HT-29 (cell line): ENCODE data around the gene KIFC3. TPM values are rescaled to one million over a fixed set of nuclear protein-coding genes. Genes with fewer than 3 reads are reported as not detected.
"Not testable (repeated sequence)": the region's sequence is repeated elsewhere in the genome, so short reads cannot be mapped to it uniquely, and the experiment has no call there.

Experiments used
- DNase-seq: peaks from one replicate; pipeline ENCODE4 v3.0.0-alpha.2; 2015; ENCODE audit warnings: low spot score
- small RNA-seq: library from RNA; depleted of rRNA; stranded (forward); fragments of <200 nt; gene quantifications from one replicate; pipeline ENCODE3, GENCODE V24; 2014
- total RNA-seq: library from RNA; depleted of rRNA; stranded (reverse); fragments of >200 nt; shearing (Covaris generic); gene quantifications from 2 replicates; pipeline ENCODE4 v1.2.3, GENCODE V29; 2014; rRNA removed

Gene KIFC3
- total RNA-seq, 1 experiment from 2014 or later: 43.4 TPM

- no peak for DNase-seq
Measured at GRCh38 chr16:57724531-57724930, 77.8 kb downstream of the KIFC3 start.

GRCh38 chr16:57723170-57723569 lies 79.1 kb downstream of the KIFC3 start:
- no peak for DNase-seq

GRCh38 chr16:57722651-57723050 lies 79.6 kb downstream of the KIFC3 start:
- no peak for DNase-seq

- DNase-seq: no peak
Measured at GRCh38 chr16:57722210-57722499, 80.1 kb downstream of the KIFC3 start.

GRCh38 chr16:57721356-57722209 lies 80.7 kb downstream of the KIFC3 start:
- no peak for DNase-seq

- peak; percentile 73 for DNase-seq
Measured at GRCh38 chr16:57720142-57720575, 82.1 kb downstream of the KIFC3 start.

- no peak for DNase-seq
Measured at GRCh38 chr16:57714047-57714446, 88.2 kb downstream of the KIFC3 start.

GRCh38 chr16:57713596-57713995 lies 88.7 kb downstream of the KIFC3 start:
- DNase-seq: no peak

GRCh38 chr16:57712569-57712968 lies 89.7 kb downstream of the KIFC3 start:
- not testable (repeated sequence) for DNase-seq

- DNase-seq: no peak
Measured at GRCh38 chr16:57711993-57712392, 90.3 kb downstream of the KIFC3 start.

GRCh38 chr16:57711346-57711745 lies 90.9 kb downstream of the KIFC3 start:
- DNase-seq: no peak

- DNase-seq: no peak
Measured at GRCh38 chr16:57709663-57710062, 92.6 kb downstream of the KIFC3 start.

Small RNAs within 50 kb of the gene (small RNA-seq; reads per million reads assigned to genes)
- gene MIR6772: not detected
- gene RNU6-20P: not detected

Other genes with a start within 250 kb of the KIFC3 start
- gene ADGRG1, start 173.9 kb downstream of the KIFC3 start, total RNA-seq: 138 TPM in 2 replicates
- gene ADGRG3, start 134.2 kb downstream of the KIFC3 start, total RNA-seq: not detected in 2 replicates
- gene DRC7, start 107.7 kb downstream of the KIFC3 start, total RNA-seq: not detected in 2 replicates
- 80.2 and 92.7 TPM in 2 replicates for gene KATNB1, start 66.7 kb downstream of the KIFC3 start, total RNA-seq
- gene CNGB1, start 168.6 kb upstream of the KIFC3 start, total RNA-seq: not detected in 2 replicates
- 1.5 and 2.0 TPM in 2 replicates for gene ZNF319, start 198.2 kb upstream of the KIFC3 start, total RNA-seq
- gene USB1, start 198.9 kb upstream of the KIFC3 start, total RNA-seq: 18.8 and 24.4 TPM in 2 replicates
- gene MMP15, start 223.3 kb upstream of the KIFC3 start, total RNA-seq: 75.9 and 94.1 TPM in 2 replicates